KOPT-K1 (cell line): ENCODE results near the gene TNFRSF19.

Source experiments
- H3K27ac ChIP-seq: fragments of 200-600 bp; sonication (generic); 2 replicates; pipeline ENCODE4 v1.5.1; 2016; ENCODE audit warnings: antibody characterized with exemption, mild to moderate bottlenecking, low read depth, low read length; ENCODE audit not compliant: poor library complexity, severe bottlenecking
- H3K36me3 ChIP-seq: fragments of 200-600 bp; sonication (generic); 2 replicates; pipeline ENCODE4 v1.5.1; 2017; ENCODE audit warnings: antibody characterized with exemption, mild to moderate bottlenecking, low read length, moderate library complexity; ENCODE audit not compliant: insufficient read depth
- H3K9me3 ChIP-seq: fragments of 200-600 bp; sonication (generic); 2 replicates; pipeline ENCODE4 v1.5.1; 2017; ENCODE audit warnings: antibody characterized with exemption, low read length, mild to moderate bottlenecking; ENCODE audit not compliant: insufficient read depth, poor library complexity, severe bottlenecking

Gene TNFRSF19

DNA sequence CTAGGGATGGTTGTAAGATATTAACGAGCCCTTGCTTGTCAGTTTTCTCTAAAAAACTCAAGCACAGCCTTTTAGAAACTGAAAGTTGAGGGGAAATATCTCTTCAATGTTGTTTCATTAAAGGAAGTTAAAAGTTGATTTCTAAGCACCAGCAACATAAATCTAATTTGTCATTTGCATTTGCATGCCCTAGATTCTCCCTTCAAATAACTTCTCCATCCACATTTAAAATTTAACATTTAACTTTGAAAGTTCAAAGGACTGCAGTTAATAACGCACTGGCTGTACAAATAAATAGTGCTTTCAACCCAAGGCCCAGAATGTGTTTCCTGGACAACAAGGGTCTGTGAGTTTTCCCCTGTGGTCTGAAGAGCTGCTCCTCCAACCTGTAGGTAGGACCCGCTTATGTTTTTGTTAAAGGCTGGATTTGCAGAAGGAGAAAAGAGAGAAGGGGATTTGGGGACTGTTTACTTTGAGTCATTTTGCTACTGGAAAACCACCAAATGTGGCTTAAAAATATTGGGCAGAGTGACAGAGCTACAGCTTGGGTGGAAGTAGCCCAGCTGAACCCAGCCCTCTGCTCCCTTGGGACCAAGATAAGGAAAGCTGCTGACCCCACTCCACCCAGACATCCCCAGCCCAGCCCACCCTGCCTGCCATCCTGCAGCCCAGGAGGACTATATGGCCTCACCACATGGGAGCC is 39.8 kb downstream of the TNFRSF19 start:
- Histone ChIP-seq H3K27ac (no peak overlapping the region), H3K36me3 (no peaks in the 10 kb centered on the region), H3K9me3 (no peaks in the 10 kb centered on the region)

DNA sequence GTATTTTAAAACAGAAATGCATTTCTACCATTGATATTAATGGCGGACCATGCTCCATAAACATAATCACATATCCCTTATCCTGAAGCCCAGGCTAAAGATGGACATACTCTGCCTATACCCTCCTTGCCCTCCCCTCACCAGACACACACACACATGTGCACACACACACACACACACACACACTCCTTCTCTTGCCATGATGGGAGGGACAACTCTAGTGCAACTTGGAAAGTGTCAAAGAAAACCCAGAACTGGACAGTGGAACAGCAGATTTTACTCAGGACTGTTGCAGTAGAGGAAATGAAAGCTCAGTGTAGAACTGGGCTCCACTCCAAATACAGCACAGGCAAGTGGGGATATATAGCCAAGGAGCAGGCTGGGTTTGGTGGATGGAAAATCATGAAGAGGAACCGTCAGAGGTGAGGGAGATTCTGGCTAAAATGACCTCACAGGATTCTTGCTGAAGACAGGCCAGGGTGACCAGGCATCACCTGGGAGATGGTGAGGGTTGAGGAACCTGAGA is 40.8 kb downstream of the TNFRSF19 start:
- no peaks in the 10 kb centered on the region for H3K36me3 ChIP-seq
- no peak overlapping the region for H3K27ac ChIP-seq
- no peaks in the 10 kb centered on the region for H3K9me3 ChIP-seq

DNA sequence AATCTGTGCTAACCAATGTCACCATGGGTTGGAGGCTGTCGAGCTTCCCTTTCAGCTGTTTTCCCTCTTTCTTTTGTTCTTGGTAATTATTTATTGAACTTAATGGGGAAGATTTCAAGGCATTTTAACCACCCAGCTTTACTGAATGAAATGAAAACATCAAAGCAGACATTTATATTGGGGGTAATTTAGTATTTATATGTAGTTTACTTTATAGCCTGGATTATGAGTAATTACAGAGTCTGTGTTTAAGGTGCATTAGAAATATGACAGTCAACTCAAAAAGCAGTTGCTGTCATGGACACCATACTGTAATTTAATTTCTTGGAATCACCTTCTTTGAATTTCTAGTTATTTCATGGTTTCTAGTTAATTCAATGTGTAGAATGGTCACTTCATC is 42.0 kb downstream of the TNFRSF19 start:
- Histone ChIP-seq H3K36me3 (no peaks in the 10 kb centered on the region), H3K9me3 (no peaks in the 10 kb centered on the region), H3K27ac (no peak overlapping the region)

DNA sequence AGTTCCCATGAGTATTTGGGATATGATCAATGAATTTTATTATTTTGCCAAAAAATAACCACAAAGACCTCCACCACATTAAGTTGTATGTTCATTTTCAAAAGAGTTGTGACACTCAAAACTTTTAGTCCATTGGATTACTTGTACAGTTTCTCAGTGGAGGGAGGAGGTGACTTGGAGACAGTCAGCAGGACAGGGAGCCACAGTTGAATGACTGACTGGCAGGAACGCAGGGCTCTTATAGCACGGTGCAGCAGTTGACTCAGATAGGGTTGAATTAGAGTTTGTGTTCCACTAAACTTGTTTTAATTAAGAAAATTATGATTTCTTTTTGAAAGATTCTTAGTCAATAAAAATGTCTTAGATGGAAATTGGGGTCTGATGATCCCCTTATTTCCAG is 42.5 kb downstream of the TNFRSF19 start:
- no peak overlapping the region for H3K27ac ChIP-seq
- no peaks in the 10 kb centered on the region for H3K9me3 ChIP-seq
- no peaks in the 10 kb centered on the region for H3K36me3 ChIP-seq

DNA sequence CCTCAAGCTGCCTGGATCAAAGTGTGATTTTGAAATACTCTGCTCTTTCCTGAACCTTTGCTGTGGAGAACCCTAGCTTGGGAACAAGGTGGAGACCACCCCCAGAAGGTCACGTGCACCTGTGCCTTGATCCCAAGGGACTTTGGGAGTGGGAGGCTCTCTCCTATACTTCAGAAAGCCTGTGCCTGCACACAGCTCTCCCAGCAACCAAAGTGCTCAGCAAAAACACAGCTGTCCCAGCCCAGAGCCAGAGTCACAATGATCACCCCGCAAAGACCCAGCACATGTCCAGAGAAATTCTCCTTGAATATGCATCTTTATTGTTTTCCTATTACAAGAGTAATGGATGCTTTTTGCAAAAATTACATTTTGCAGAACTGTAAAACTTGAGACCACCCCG is 43.4 kb downstream of the TNFRSF19 start:
- H3K27ac ChIP-seq, result no peak overlapping the region

DNA sequence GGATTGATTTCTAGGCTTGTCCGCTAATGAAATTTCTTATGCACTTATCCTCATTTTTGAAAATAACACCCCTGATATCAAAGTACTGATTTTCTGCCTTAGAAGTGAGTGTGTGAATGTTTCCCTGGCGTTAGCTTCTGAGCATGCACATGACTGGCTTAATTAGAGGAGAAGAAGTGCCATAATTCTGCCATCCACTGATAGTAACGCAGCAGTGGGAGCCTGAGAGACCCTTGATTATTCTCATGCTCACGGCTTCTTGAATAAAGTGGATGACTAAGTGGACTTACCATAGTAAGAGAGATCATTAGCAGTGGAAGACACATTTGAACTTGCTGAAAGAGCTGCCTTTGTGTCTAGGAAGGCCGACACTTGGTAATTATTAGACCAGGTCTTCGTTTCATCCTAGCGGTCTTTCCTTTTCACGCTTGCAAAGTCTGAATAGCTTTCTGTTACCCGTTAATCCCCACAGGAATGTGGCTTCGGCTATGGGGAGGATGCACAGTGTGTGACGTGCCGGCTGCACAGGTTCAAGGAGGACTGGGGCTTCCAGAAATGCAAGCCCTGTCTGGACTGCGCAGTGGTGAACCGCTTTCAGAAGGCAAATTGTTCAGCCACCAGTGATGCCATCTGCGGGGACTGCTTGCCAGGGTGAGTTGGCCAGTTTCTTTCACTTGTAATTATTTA is 45.3 kb downstream of the TNFRSF19 start:
- Histone ChIP-seq H3K9me3 (no peaks in the 10 kb centered on the region), H3K36me3 (no peaks in the 10 kb centered on the region), H3K27ac (no peak overlapping the region)

More for the DNA sequence above, 43.4 kb downstream of the TNFRSF19 start:
- no peaks in the 10 kb centered on the region for H3K9me3 ChIP-seq
- no peaks in the 10 kb centered on the region for H3K36me3 ChIP-seq

DNA sequence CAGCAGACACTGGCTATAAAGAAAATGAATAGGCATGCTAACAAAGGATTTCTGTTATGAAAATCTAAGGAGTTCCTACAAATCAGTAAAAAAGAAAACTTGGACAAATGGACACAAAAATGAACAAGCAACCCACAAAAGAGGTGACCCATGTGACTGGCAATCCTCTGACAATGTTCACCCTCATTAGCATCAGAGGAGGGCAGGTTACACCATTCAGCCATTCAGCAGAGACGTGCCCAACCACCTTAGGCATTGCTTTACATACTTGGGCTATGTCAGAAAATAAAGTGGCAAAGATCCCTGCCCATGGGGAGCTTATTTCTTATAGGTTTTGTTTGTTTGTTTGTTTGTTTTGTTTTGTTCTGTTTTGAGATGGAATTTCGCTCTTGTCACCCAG is 46.0 kb downstream of the TNFRSF19 start:
- Histone ChIP-seq H3K27ac (no peak overlapping the region), H3K36me3 (no peaks in the 10 kb centered on the region)

DNA sequence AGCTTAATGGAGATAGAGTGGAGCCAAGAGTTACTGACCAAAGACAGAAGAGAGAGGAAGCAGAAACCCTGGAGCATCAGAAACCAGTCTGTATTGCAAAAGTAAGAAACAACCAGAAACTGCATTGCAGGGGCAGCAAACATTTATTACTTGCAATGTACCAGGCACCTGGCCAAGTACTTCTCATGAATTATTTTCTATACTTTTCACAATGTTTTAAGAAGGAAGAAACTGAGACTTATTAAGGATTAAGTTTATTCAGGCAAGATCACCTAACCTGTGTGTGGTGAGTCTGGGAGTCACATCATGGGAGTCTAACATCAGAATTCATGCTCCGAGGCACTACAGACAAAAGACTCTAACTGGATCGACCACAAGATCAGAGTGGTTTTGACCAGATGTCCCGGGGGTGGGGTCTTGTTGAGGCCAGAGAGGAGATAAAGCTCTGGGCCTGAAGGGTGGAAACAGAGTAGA is 47.4 kb downstream of the TNFRSF19 start:
- no peaks in the 10 kb centered on the region for H3K36me3 ChIP-seq
- H3K9me3 ChIP-seq, result no peaks in the 10 kb centered on the region
- H3K27ac ChIP-seq, result no peak overlapping the region

More for the DNA sequence above, 46.0 kb downstream of the TNFRSF19 start:
- no peaks in the 10 kb centered on the region for H3K9me3 ChIP-seq

DNA sequence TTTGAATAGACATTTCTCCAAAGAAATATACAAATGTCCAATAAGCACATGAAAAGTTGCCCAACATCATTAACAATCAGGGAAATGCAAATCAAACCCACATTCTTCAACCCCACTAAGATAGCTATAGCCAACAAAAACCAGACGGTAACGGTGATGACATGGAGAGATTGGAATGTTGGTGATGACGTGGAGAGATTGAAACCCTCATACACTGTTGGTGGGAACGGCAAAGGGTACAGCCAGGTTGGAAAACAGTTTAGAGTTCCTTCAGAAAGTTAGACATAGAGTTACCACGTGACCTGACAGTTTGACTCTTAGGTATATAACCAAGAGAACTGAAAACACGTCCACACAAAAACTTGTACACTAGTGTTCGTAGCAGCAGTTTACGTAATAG is 48.1 kb downstream of the TNFRSF19 start:
- Histone ChIP-seq H3K27ac (no peak overlapping the region), H3K36me3 (no peaks in the 10 kb centered on the region), H3K9me3 (peaks cover 1% of the 10 kb centered on the region)

DNA sequence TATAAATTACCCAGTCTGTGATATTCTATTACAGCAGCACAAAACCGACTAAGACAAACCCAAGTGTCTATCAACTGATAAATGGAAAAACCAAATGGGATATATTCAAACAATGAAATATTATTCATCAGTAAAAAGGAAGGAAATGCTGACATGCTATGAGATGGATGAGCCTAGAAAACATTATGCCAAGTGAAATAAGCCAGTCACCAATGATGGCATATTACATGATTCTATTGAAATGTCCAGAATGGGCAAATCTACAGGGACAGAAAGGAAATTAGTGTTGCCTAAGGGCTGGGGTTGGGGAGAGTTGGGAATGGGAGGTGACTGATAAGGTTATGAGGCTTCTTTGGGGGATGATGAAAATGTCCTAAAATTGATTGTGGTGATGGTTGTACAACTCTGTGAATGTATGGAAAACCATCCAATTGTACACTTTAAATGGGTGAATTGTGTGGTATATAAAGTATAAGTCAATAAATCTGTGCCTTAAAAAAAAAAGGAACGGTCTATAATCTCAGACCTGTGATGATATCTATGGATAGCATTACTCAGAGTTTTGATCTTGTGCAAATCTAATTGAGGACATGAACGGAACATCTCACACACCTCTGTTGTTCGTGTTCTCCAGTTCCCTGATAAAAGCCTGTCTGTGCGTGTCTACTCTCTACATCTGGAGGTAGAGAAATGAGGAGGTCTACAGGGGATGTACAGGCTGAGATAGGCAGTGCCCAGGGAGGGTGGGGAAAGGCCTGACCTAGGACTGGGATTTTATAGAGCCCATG is 49.0 kb downstream of the TNFRSF19 start:
- H3K27ac ChIP-seq, result no peak overlapping the region
- no peaks in the 10 kb centered on the region for H3K36me3 ChIP-seq
- peaks cover 4% of the 10 kb centered on the region for H3K9me3 ChIP-seq

DNA sequence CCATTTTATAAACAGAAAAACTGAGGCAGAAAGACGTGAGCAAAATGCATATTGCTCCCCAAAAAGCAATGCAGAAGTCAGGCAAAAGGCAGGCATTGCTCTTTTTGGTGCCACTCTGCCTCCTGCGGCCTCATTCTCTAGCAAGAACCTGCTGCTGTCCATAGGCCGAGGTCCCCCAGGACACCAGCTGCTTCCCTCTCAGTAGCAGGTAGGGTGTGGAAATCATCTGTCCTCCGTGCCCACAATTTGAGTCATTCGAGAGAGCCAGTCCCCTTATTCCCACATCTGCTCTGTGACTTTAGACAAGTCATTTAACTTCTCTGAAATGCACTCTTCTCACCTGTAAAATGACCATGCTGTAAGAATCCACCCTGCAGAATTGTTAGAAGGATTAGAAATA is 50.0 kb downstream of the TNFRSF19 start:
- H3K27ac ChIP-seq, result no peak overlapping the region
- H3K36me3 ChIP-seq, result no peaks in the 10 kb centered on the region
- H3K9me3 ChIP-seq, result peaks cover 4% of the 10 kb centered on the region

DNA sequence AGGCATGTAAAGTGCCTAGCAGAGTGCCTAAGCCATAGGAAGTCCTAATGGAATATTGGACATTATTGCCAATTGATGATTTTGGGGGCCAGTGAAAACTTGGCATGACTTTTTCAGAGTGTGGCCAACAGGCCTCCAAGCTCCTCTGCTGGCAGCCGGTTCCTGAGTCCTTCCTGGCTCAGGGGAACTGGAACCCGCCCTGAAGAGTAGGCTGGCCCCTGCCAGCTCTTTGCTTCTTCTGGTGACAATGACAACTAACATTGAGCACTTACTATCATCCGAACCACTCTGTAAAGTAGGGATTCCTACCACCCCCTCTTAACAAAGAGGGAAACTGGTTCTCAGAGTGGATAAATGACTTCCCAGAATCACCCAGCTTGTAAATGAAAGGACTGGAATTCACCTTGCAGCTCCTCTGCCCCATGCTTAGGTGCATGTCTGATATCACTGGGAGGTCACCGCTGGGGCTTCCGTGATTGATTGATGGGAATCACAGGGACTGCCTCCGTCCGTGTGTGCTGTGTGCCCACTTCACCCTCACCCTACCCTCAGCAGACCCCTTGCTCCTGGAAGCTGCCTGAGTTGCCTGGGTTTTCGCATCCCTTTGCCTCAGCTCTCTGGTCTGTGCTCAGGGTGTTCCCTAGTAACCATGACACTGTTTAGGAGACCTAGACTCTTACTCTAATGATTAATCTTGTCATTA is 50.6 kb downstream of the TNFRSF19 start:
- Histone ChIP-seq H3K9me3 (peaks cover 4% of the 10 kb centered on the region), H3K36me3 (no peaks in the 10 kb centered on the region), H3K27ac (no peak overlapping the region)

DNA sequence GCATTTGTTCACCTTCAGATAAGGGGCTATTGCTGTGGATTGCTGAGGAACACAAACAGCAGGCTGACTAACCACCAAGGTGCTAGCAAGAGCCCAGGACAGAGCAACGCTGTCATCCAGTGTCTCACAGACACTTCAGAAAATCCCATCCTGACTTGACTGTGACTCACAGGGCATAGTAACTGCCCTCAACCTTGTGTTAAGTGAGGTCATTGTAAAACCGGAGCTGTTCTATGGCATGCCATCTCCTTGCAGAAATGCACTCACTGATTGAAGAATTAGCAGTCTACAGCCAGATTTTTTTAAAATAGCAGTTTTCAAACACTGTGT is 51.1 kb downstream of the TNFRSF19 start:
- no peaks in the 10 kb centered on the region for H3K36me3 ChIP-seq
- no peak overlapping the region for H3K27ac ChIP-seq
- H3K9me3 ChIP-seq, result peaks cover 4% of the 10 kb centered on the region

DNA sequence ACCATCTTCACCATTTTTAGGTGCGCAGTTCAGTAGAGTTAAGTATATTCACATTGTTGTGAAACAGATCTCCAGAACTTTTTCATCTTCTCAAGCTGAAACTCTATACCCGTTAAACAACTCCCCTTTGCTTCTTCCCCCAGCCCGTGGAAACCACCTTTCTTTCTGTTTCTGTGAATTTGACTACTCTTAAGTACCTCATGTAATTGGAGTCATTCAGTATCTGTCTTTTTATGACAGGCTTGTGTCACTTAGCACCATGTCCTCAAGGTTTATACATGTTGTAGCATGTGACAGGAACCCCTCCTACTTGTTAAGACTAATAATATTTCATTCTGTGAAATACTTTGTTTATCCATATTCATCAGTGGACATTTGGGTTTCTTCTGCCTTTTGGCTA is 52.8 kb downstream of the TNFRSF19 start:
- no peak overlapping the region for H3K27ac ChIP-seq
- no peaks in the 10 kb centered on the region for H3K36me3 ChIP-seq
- peaks cover 4% of the 10 kb centered on the region for H3K9me3 ChIP-seq

DNA sequence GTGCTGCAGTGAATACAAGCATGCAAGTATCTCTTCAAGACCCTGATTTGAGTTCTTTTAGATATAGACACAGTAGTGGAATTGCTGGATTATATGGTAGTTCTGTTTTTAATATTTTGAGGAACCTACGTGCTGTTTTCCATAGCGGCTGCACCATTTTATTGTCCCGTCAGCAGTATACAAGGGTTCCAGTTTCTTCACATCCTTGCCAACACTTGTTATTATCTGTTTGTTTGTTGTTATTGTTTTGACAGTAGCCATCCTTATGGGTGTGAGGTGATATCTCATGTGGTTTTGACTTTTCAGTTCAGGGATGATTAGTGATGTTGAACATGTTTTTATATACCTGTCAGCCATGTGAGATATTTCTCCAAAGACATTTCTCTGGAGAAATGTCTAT is 53.2 kb downstream of the TNFRSF19 start:
- Histone ChIP-seq H3K36me3 (no peaks in the 10 kb centered on the region), H3K9me3 (peaks cover 4% of the 10 kb centered on the region), H3K27ac (no peak overlapping the region)
